HCT116 (cell line): Measurements from ENCODE around the gene C2CD4B. TPM values are rescaled to one million over a fixed set of nuclear protein-coding genes. Genes with fewer than 3 reads are reported as not detected.

ENCODE experiments used
- ATAC-seq: fragments of 200-7000 bp; cut with Tn5 transposase; 2 replicates; pipeline ENCODE4 v1.9.1; 2020; ENCODE audit warnings: mild to moderate bottlenecking, moderate library complexity
- BruUV-seq: library from RNA; stranded (reverse); fragments of 400-500 nt; replicated peaks from 2 replicates; lab custom pipeline; 2021; lab: Mats Ljungman, UMichigan
- CTCF ChIA-PET: fragments of 300-600 bp; sonication (Branson Sonifier 250); formaldehyde crosslinking; loops from one replicate; lab custom pipeline; 2021; ENCODE audit warnings: antibody characterized with exemption; lab: Charles Lee
- POLR2A ChIA-PET: fragments of 300-600, 350-600 bp; sonication (Branson Sonifier 250); formaldehyde crosslinking; loops from one replicate; lab custom pipeline; 2021; ENCODE audit warnings: antibody characterized with exemption; lab: Charles Lee
- RAD21 ChIA-PET, 2 experiments: fragments of 300-600 bp; sonication (Branson Sonifier 250); formaldehyde crosslinking; loops; one replicate each; lab custom pipeline; 2023; ENCODE audit warnings: low total read pairs in 2 of 2; ENCODE audit not compliant: uncharacterized antibody in 2 of 2, unreplicated experiment in 2 of 2, low non-redundant PET in 1 of 2; lab: Charles Lee
- DNase-seq: peaks from one replicate; pipeline ENCODE4 v3.0.0-alpha.2; 2010; ENCODE audit warnings: low read depth, low spot score
- H2AFZ ChIP-seq: fragments of 200-600 bp; shearing (Covaris generic), sonication (generic); 2 replicates; pipeline ENCODE4 v1.6.1; 2017; ENCODE audit warnings: low read depth, mixed run types, mixed read lengths, antibody characterized with exemption, low read length; ENCODE audit not compliant: poor library complexity, severe bottlenecking
- H3K27ac ChIP-seq: 2 replicates; pipeline ENCODE4 v1.5.1; 2012; ENCODE audit warnings: low read depth, low read length
- H3K27me3 ChIP-seq: fragments of 200-600 bp; sonication (generic); 2 replicates; pipeline ENCODE4 v1.6.1; 2016; ENCODE audit warnings: mixed run types, low read length, mixed read lengths; ENCODE audit not compliant: insufficient read depth
- H3K36me3 ChIP-seq, 2 experiments: fragments of 200-500 bp in 1 of 2; fragments of 200-600 bp in 1 of 2; sonication (Bioruptor generic) in 1 of 2; sonication (generic) in 1 of 2; 2 replicates each; pipeline versions ENCODE4 v1.5.1 to v1.6.1; 2014 to 2016; ENCODE audit warnings: low read length in 2 of 2, inconsistent platforms in 1 of 2, mixed read lengths in 1 of 2, mixed run types in 1 of 2; ENCODE audit not compliant: insufficient read depth in 2 of 2, control insufficient read depth in 1 of 2
- H3K4me1 ChIP-seq, 2 experiments: fragments of 200-600 bp in 1 of 2; sonication (generic) in 1 of 2; 2 replicates each; pipeline versions ENCODE4 v1.5.1 to v1.6.1; 2012 to 2017; ENCODE audit warnings: low read length in 2 of 2, inconsistent platforms in 1 of 2, mild to moderate bottlenecking in 1 of 2, mixed read lengths in 1 of 2, mixed run types in 1 of 2, moderate library complexity in 1 of 2; ENCODE audit not compliant: insufficient read depth in 2 of 2, control insufficient read depth in 1 of 2
- H3K4me2 ChIP-seq: fragments of 200-600 bp; sonication (generic); 2 replicates; pipeline ENCODE4 v1.6.1; 2017; ENCODE audit warnings: mixed run types, low read length, mixed read lengths
- H3K4me3 ChIP-seq, 2 experiments: fragments of 200-600 bp in 1 of 2; sonication (generic) in 1 of 2; replicated peaks in 1 of 2; 2 replicates each; pipeline ENCODE4 v1.5.1; 2011 to 2016; ENCODE audit warnings: low read length in 2 of 2, control low read depth in 1 of 2, low read depth in 1 of 2, mild to moderate bottlenecking in 1 of 2, mixed read lengths in 1 of 2, mixed run types in 1 of 2
- H3K79me2 ChIP-seq: fragments of 200-600 bp; sonication (generic); 2 replicates; pipeline ENCODE4 v1.6.1; 2017; ENCODE audit warnings: mild to moderate bottlenecking, mixed run types, low read length, moderate library complexity, mixed read lengths; ENCODE audit not compliant: insufficient read depth
- H3K9ac ChIP-seq: fragments of 200-600 bp; sonication (generic); 2 replicates; pipeline ENCODE4 v1.6.1; 2016; ENCODE audit warnings: low read length, mixed read lengths
- H3K9me2 ChIP-seq: fragments of 200-600 bp; sonication (generic), shearing (Covaris generic); 2 replicates; pipeline ENCODE4 v1.6.1; 2017; ENCODE audit warnings: mixed run types, mild to moderate bottlenecking, moderate library complexity; ENCODE audit not compliant: insufficient read depth
- H3K9me3 ChIP-seq, 2 experiments: fragments of 200-500 bp in 1 of 2; fragments of 200-600 bp in 1 of 2; sonication (Bioruptor generic) in 1 of 2; sonication (generic) in 1 of 2; 2 replicates each; pipeline ENCODE4 v1.6.1; 2014 to 2017; ENCODE audit warnings: low read length in 2 of 2, mixed read lengths in 2 of 2, inconsistent platforms in 1 of 2, low read depth in 1 of 2, mild to moderate bottlenecking in 1 of 2, mixed run types in 1 of 2, moderate library complexity in 1 of 2; ENCODE audit not compliant: control insufficient read depth in 1 of 2, insufficient read depth in 1 of 2
- H4K20me1 ChIP-seq: fragments of 200-600 bp; sonication (generic), shearing (Covaris generic); 2 replicates; pipeline ENCODE4 v1.6.1; 2017; ENCODE audit warnings: mixed run types, mild to moderate bottlenecking, moderate library complexity; ENCODE audit not compliant: insufficient read depth
- ELF1 ChIP-seq: IDR thresholded peaks from 2 replicates; pipeline ENCODE4 v1.6.1; 2012; ENCODE audit warnings: low read depth, borderline replicate concordance
- EZH2 ChIP-seq: fragments of 200-600 bp; sonication (generic); IDR thresholded peaks from 2 replicates; pipeline ENCODE4 v1.6.1; 2017; ENCODE audit warnings: antibody characterized with exemption, mixed run types
- EZH2phosphoT487 ChIP-seq: fragments of 200-600 bp; IDR thresholded peaks from 2 replicates; pipeline ENCODE4 v1.6.1; 2018; ENCODE audit warnings: antibody characterized with exemption, borderline replicate concordance
- FOSL1 ChIP-seq: IDR thresholded peaks from 2 replicates; pipeline ENCODE4 v1.6.1; 2012; ENCODE audit warnings: low read depth
- JUND ChIP-seq: IDR thresholded peaks from 2 replicates; pipeline ENCODE4 v1.6.1; 2012
- POLR2AphosphoS5 ChIP-seq: IDR thresholded peaks from 2 replicates; pipeline ENCODE4 v1.6.1; 2011; ENCODE audit warnings: mild to moderate bottlenecking, low read depth, low read length, moderate library complexity
- RAD21 ChIP-seq: IDR thresholded peaks from 2 replicates; pipeline ENCODE4 v1.6.1; 2012; ENCODE audit warnings: low read depth, mild to moderate bottlenecking
- SIN3A ChIP-seq: IDR thresholded peaks from 2 replicates; pipeline ENCODE4 v1.6.1; 2012; ENCODE audit warnings: low read depth
- SP1 ChIP-seq: IDR thresholded peaks from 2 replicates; pipeline ENCODE4 v1.6.1; 2012; ENCODE audit warnings: low read depth
- SRF ChIP-seq: IDR thresholded peaks from 2 replicates; pipeline ENCODE4 v1.6.1; 2012; ENCODE audit warnings: low read depth
- YY1 ChIP-seq: IDR thresholded peaks from 2 replicates; pipeline ENCODE4 v1.6.1; 2011; ENCODE audit warnings: low read length, low read depth, moderate library complexity, mild to moderate bottlenecking; ENCODE audit not compliant: insufficient replicate concordance; ENCODE audit errors: extremely low read depth
- ZFX ChIP-seq: fragments of 450-650 bp; IDR thresholded peaks from 2 replicates; pipeline ENCODE4 v1.6.1; 2017
- ZNF274 ChIP-seq: fragments of 200-500 bp; sonication (Bioruptor generic); IDR thresholded peaks from 2 replicates; pipeline ENCODE4 v1.6.1; 2014; ENCODE audit warnings: mild to moderate bottlenecking, low read depth, low read length, inconsistent platforms
- intact Hi-C: fragments of 100-400 bp; cut with micrococcal nuclease; formaldehyde crosslinking; loops from 2 replicates; pipeline ENCODE4 v1.10.0; 2022
- total RNA-seq: library from RNA; stranded (reverse); gene quantifications from one replicate; pipeline ENCODE4 v1.2.1, GENCODE V29; 2021; ENCODE audit not compliant: unreplicated experiment
- TF ChIP-seq, protein P1 (sequence below): IDR thresholded peaks from 2 replicates; pipeline ENCODE4 v1.6.1; 2011; ENCODE audit warnings: mild to moderate bottlenecking, low read length, moderate library complexity; ENCODE audit not compliant: insufficient replicate concordance; ENCODE audit errors: extremely low read depth
- TF ChIP-seq, protein P2 (sequence below): IDR thresholded peaks from 2 replicates; pipeline ENCODE4 v1.6.1; 2012
- TF ChIP-seq, protein P3 (sequence below): IDR thresholded peaks from 2 replicates; pipeline ENCODE4 v1.6.1; 2012; ENCODE audit warnings: low read depth

The C2CD4B gene
- total RNA-seq, 1 experiment from 2014 or later: not detected

- Histone ChIP-seq H3K9me3 (no peaks in the 10 kb centered on the region), H3K27me3 (no peaks in the 10 kb centered on the region; the same call in 1 of the 2 replicates), H3K4me1 (no peaks in the 10 kb centered on the region), H2AFZ (no peak overlapping the region), H3K9me2 (no peaks in the 10 kb centered on the region), H3K27ac (no peak overlapping the region), H3K79me2 (no peaks in the 10 kb centered on the region), H3K4me3 (no peak overlapping the region), H3K36me3 (no peaks in the 10 kb centered on the region), H3K4me2 (no peak overlapping the region), H3K9ac (no peak overlapping the region)
- ChIA-PET CTCF (no interaction called here), POLR2A (no interaction called here)
- intact Hi-C loops: no loop called here
- BruUV-seq: no TSS peak
- TF ChIP-seq ZNF274: no peak
- TF ChIP-seq YY1: no peak
- TF ChIP-seq EZH2phosphoT487: no peak
- TF ChIP-seq ZFX: no peak
- TF ChIP-seq, all 23 proteins: peak for 0
- no peaks in the 10 kb centered on the region for H4K20me1 ChIP-seq
- ATAC-seq (no peak), DNase-seq (no peak)
- RAD21 ChIA-PET: no interaction called here
Observed at GRCh38 chr15:62209322-62209721, 44.2 kb upstream of the C2CD4B start.

DNA sequence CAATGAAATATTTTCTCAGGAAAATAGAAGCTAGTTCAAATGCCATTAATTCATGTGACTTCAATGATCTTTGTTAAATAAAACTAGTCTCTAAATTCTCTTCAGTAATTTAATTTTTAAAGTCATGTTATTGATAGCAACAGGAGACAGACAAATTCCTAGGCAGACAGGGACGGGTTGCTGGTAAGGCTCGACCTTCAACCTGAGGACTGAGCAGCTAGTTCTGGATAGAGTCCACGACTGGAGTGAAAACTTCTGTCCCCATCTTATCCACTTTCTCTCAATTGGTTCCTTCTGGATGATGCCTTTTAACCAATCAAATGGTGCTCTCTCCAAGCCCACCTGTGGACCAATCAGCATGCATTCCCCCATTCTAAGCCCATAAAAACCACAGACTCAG is 43.8 kb upstream of the C2CD4B start:
- Histone ChIP-seq H3K4me2 (no peak overlapping the region), H2AFZ (no peak overlapping the region)
- POLR2A ChIA-PET: no interaction called here
- no peak for TF ChIP-seq JUND
- TF ChIP-seq FOSL1: no peak
- no peak for TF ChIP-seq SIN3A
- TF ChIP-seq SP1: no peak
- TF ChIP-seq POLR2AphosphoS5: no peak
- no peak for TF ChIP-seq ZFX
- no peak for TF ChIP-seq ZNF274
- TF ChIP-seq SRF: no peak
- TF ChIP-seq, protein P1, sequence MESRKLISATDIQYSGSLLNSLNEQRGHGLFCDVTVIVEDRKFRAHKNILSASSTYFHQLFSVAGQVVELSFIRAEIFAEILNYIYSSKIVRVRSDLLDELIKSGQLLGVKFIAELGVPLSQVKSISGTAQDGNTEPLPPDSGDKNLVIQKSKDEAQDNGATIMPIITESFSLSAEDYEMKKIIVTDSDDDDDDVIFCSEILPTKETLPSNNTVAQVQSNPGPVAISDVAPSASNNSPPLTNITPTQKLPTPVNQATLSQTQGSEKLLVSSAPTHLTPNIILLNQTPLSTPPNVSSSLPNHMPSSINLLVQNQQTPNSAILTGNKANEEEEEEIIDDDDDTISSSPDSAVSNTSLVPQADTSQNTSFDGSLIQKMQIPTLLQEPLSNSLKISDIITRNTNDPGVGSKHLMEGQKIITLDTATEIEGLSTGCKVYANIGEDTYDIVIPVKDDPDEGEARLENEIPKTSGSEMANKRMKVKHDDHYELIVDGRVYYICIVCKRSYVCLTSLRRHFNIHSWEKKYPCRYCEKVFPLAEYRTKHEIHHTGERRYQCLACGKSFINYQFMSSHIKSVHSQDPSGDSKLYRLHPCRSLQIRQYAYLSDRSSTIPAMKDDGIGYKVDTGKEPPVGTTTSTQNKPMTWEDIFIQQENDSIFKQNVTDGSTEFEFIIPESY: no peak
- TF ChIP-seq, protein P2, sequence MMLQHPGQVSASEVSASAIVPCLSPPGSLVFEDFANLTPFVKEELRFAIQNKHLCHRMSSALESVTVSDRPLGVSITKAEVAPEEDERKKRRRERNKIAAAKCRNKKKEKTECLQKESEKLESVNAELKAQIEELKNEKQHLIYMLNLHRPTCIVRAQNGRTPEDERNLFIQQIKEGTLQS: no peak
- no peak for TF ChIP-seq EZH2
- no peak for TF ChIP-seq YY1
- no peak for TF ChIP-seq RAD21
- no peak for TF ChIP-seq EZH2phosphoT487
- TF ChIP-seq, protein P3, sequence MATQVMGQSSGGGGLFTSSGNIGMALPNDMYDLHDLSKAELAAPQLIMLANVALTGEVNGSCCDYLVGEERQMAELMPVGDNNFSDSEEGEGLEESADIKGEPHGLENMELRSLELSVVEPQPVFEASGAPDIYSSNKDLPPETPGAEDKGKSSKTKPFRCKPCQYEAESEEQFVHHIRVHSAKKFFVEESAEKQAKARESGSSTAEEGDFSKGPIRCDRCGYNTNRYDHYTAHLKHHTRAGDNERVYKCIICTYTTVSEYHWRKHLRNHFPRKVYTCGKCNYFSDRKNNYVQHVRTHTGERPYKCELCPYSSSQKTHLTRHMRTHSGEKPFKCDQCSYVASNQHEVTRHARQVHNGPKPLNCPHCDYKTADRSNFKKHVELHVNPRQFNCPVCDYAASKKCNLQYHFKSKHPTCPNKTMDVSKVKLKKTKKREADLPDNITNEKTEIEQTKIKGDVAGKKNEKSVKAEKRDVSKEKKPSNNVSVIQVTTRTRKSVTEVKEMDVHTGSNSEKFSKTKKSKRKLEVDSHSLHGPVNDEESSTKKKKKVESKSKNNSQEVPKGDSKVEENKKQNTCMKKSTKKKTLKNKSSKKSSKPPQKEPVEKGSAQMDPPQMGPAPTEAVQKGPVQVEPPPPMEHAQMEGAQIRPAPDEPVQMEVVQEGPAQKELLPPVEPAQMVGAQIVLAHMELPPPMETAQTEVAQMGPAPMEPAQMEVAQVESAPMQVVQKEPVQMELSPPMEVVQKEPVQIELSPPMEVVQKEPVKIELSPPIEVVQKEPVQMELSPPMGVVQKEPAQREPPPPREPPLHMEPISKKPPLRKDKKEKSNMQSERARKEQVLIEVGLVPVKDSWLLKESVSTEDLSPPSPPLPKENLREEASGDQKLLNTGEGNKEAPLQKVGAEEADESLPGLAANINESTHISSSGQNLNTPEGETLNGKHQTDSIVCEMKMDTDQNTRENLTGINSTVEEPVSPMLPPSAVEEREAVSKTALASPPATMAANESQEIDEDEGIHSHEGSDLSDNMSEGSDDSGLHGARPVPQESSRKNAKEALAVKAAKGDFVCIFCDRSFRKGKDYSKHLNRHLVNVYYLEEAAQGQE: no peak
- no peak for TF ChIP-seq ELF1

More for the DNA sequence above, 43.8 kb upstream of the C2CD4B start:
- H3K9me2 ChIP-seq: no peaks in the 10 kb centered on the region
- no TSS peak for BruUV-seq
- no peaks in the 10 kb centered on the region for H3K4me1 ChIP-seq
- no peak overlapping the region for H3K4me3 ChIP-seq
- ChIA-PET RAD21 (no interaction called here), CTCF (no interaction called here)
- no peak overlapping the region for H3K9ac ChIP-seq
- intact Hi-C loops: no loop called here
- H3K79me2 ChIP-seq: no peaks in the 10 kb centered on the region
- no peaks in the 10 kb centered on the region; the same call in 1 of the 2 replicates for H3K27me3 ChIP-seq
- DNase-seq (no peak), ATAC-seq (no peak)
- no peak overlapping the region for H3K27ac ChIP-seq
- H4K20me1 ChIP-seq: no peaks in the 10 kb centered on the region
- H3K9me3 ChIP-seq: no peaks in the 10 kb centered on the region
- H3K36me3 ChIP-seq: no peaks in the 10 kb centered on the region
